Fibroblast of lung (primary cell): ENCODE results near the gene GPATCH3. TPM values are rescaled to one million over a fixed set of nuclear protein-coding genes. Genes with fewer than 3 reads are reported as not detected.

Experiments used
- DNase-seq, 2 donors: peaks; one replicate each; pipeline versions ENCODE4 v3.0.0 to v3.0.0-alpha.2; 2010; ENCODE audit warnings: low read depth in 2 of 2
- H2AFZ ChIP-seq: 2 replicates; pipeline ENCODE4 v1.5.1; 2012; ENCODE audit warnings: low read length, control low read depth, inconsistent platforms
- H3K27ac ChIP-seq: 2 replicates; pipeline ENCODE4 v1.5.1; 2011; ENCODE audit warnings: low read length, control low read depth; ENCODE audit not compliant: insufficient read depth
- H3K27me3 ChIP-seq: 2 replicates; pipeline ENCODE4 v1.5.1; 2011; ENCODE audit warnings: mild to moderate bottlenecking, low read length; ENCODE audit not compliant: control insufficient read depth, insufficient read depth
- H3K36me3 ChIP-seq: 2 replicates; pipeline ENCODE4 v1.5.1; 2011; ENCODE audit warnings: low read length; ENCODE audit not compliant: control insufficient read depth, insufficient read depth
- H3K4me1 ChIP-seq: 2 replicates; pipeline ENCODE4 v1.5.1; 2011; ENCODE audit warnings: low read length; ENCODE audit not compliant: control insufficient read depth, insufficient read depth; ENCODE audit errors: extremely low read depth
- H3K4me2 ChIP-seq: 2 replicates; pipeline ENCODE4 v1.5.1; 2011; ENCODE audit warnings: low read length, control low read depth; ENCODE audit not compliant: insufficient read depth; ENCODE audit errors: extremely low read depth
- H3K4me3 ChIP-seq, 4 experiments: fragments of 200-600 bp in 1 of 4; sonication (generic) in 1 of 4; replicated peaks in 1 of 4; 2 replicates each; pipeline ENCODE4 v1.5.1; 2011 to 2016; ENCODE audit warnings: low read length in 4 of 4, low read depth in 3 of 4, mild to moderate bottlenecking in 3 of 4, control low read depth in 2 of 4, inconsistent platforms in 1 of 4, mixed read lengths in 1 of 4; ENCODE audit not compliant: insufficient read depth in 1 of 4; ENCODE audit errors: control extremely low read depth in 1 of 4
- H3K79me2 ChIP-seq: 2 replicates; pipeline ENCODE4 v1.5.1; 2012; ENCODE audit warnings: mild to moderate bottlenecking, low read length, inconsistent platforms; ENCODE audit not compliant: control insufficient read depth, insufficient read depth
- H3K9ac ChIP-seq: 2 replicates; pipeline ENCODE4 v1.5.1; 2011; ENCODE audit warnings: mild to moderate bottlenecking, low read length, control low read depth; ENCODE audit not compliant: insufficient read depth
- H3K9me3 ChIP-seq: 2 replicates; pipeline ENCODE4 v1.5.1; 2012; ENCODE audit warnings: low read depth, low read length; ENCODE audit not compliant: control insufficient read depth, insufficient read depth
- H4K20me1 ChIP-seq: 2 replicates; pipeline ENCODE4 v1.5.1; 2011; ENCODE audit warnings: low read length; ENCODE audit not compliant: control insufficient read depth, insufficient read depth; ENCODE audit errors: extremely low read depth
- CTCF ChIP-seq, 2 donors: IDR thresholded peaks in 1 of 2; conservative IDR thresholded peaks in 1 of 2; 1 replicate in 1 of 2; 2 replicates in 1 of 2; pipeline ENCODE4 v1.5.1; 2011 to 2012; ENCODE audit warnings: low read length in 2 of 2, control low read depth in 1 of 2, inconsistent platforms in 1 of 2, low read depth in 1 of 2, mild to moderate bottlenecking in 1 of 2
- EZH2 ChIP-seq: IDR thresholded peaks from 2 replicates; pipeline ENCODE4 v1.5.1; 2012; ENCODE audit warnings: low read length, control low read depth, mild to moderate bottlenecking; ENCODE audit errors: missing control alignments
- polyA plus RNA-seq, 2 donors: library from polyadenylated mRNA; depleted of rRNA in 1 of 2; stranded (reverse) in 1 of 2; unstranded in 1 of 2; fragments of >200 nt; gene quantifications; 2 replicates each; pipeline ENCODE4 v1.2.1, GENCODE V29; 2011 to 2012; ENCODE audit warnings: missing spikeins in 1 of 2
- total RNA-seq: library from RNA; depleted of rRNA; stranded (reverse); fragments of >200 nt; gene quantifications from 2 replicates; pipeline ENCODE4 v1.2.1, GENCODE V29; 2014

The GPATCH3 gene
- total and polyA plus RNA-seq, 2 donors (not counting 1 experiment from before 2014, with no cell fraction given), result 4.9 to 11.4 TPM

GRCh38 chr1:26923711-26924110, 23.4 kb upstream of the GPATCH3 start:
- Histone ChIP-seq H3K79me2 (peaks cover 33% of the 10 kb centered on the region), H3K4me3 (no peak overlapping the region), H3K9me3 (no peaks in the 10 kb centered on the region), H3K27ac (no peak overlapping the region), H3K4me2 (no peak overlapping the region), H4K20me1 (peaks cover 2% of the 10 kb centered on the region), H3K27me3 (no peaks in the 10 kb centered on the region), H3K4me1 (peaks cover 2% of the 10 kb centered on the region), H2AFZ (no peak overlapping the region), H3K9ac (no peak overlapping the region), H3K36me3 (peaks cover 6% of the 10 kb centered on the region)
- TF ChIP-seq CTCF (conservative IDR thresholded peaks at IDR 0.05 in 1 of 2, IDR thresholded peaks at IDR 0.05 in 1 of 2; ENCODE audit: low read depth in 1 of 2, low read length in 2 of 2) (no peak), EZH2 (no peak)
- DNase-seq, result peak in 1 of 2 donors; percentile 20

- H3K9me3 ChIP-seq, result no peaks in the 10 kb centered on the region
- H3K79me2 ChIP-seq, result peaks cover 32% of the 10 kb centered on the region
- no peak overlapping the region for H3K27ac ChIP-seq
- H2AFZ ChIP-seq, result no peak overlapping the region
- H3K4me2 ChIP-seq, result peak overlapping the region; percentile 73
- H3K4me3 ChIP-seq, result peak overlapping the region; percentile 73 to 95 (median 86)
- peaks cover 2% of the 10 kb centered on the region for H4K20me1 ChIP-seq
- DNase-seq, result no peak
- no peak overlapping the region for H3K9ac ChIP-seq
- no peak for TF ChIP-seq EZH2
- TF ChIP-seq CTCF (conservative IDR thresholded peaks at IDR 0.05 in 1 of 2, IDR thresholded peaks at IDR 0.05 in 1 of 2; ENCODE audit: low read depth in 1 of 2, low read length in 2 of 2), result no peak
- peaks cover 6% of the 10 kb centered on the region for H3K36me3 ChIP-seq
- H3K27me3 ChIP-seq, result no peaks in the 10 kb centered on the region
- peaks cover 2% of the 10 kb centered on the region for H3K4me1 ChIP-seq
Observed at GRCh38 chr1:26922901-26923300, 22.6 kb upstream of the GPATCH3 start.

GRCh38 chr1:26922431-26922729, 22.1 kb upstream of the GPATCH3 start:
- H3K9ac ChIP-seq, result peak overlapping the region; percentile 95
- H3K9me3 ChIP-seq, result no peaks in the 10 kb centered on the region
- H4K20me1 ChIP-seq, result peaks cover 2% of the 10 kb centered on the region
- H3K27me3 ChIP-seq, result no peaks in the 10 kb centered on the region
- no peak for DNase-seq
- peak overlapping the region; percentile 73 to 95 (median 86) for H3K4me3 ChIP-seq
- peaks cover 6% of the 10 kb centered on the region for H3K36me3 ChIP-seq
- peaks cover 32% of the 10 kb centered on the region for H3K79me2 ChIP-seq
- TF ChIP-seq EZH2 (no peak), CTCF (conservative IDR thresholded peaks at IDR 0.05 in 1 of 2, IDR thresholded peaks at IDR 0.05 in 1 of 2; ENCODE audit: low read depth in 1 of 2, low read length in 2 of 2) (no peak)
- H3K4me1 ChIP-seq, result peaks cover 2% of the 10 kb centered on the region
- H2AFZ ChIP-seq, result no peak overlapping the region
- peak overlapping the region; percentile 95 for H3K27ac ChIP-seq
- H3K4me2 ChIP-seq, result peak overlapping the region; percentile 73
